Thyroid gland (tissue), 4 donors: ENCODE data around the gene TTC17.
"Not testable (repeated sequence)": the region's sequence is repeated elsewhere in the genome, so short reads cannot be mapped to it uniquely, and the experiment has no call there.

ENCODE experiments used
- CTCF ChIP-seq, 6 experiments: fragments of 200-600 bp in 3 of 6; fragments of 450-650 bp in 3 of 6; sonication (generic) in 3 of 6; IDR thresholded peaks; one replicate each; pipeline ENCODE4 v1.5.1; 2016 to 2019; ENCODE audit warnings: antibody characterized with exemption in 6 of 6, mild to moderate bottlenecking in 2 of 6, inconsistent platforms in 1 of 6, moderate library complexity in 1 of 6
- POLR2A ChIP-seq, 2 donors: fragments of 450-650 bp; IDR thresholded peaks; one replicate each; pipeline ENCODE4 v1.6.1; 2017; ENCODE audit warnings: antibody characterized with exemption in 2 of 2, mild to moderate bottlenecking in 2 of 2, moderate library complexity in 1 of 2

DNA sequence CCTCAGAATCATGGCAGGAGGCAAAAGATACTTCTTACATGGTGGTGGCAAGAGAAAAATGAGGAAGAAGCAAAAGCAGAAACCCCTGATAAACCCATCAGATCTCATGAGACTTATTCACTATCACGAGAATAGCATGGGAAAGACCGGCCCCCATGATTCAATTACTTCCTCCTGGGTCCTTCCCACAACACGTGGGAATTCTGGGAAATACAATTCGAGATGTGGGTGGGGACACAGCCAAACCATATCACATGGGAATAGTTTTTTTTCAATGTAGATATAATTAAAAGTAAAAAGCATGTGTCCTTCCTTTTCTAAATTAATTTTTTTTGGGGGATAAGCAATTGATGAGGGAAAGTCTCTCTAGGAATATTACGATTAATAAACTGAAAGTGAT lies 118.8 kb downstream of the TTC17 start:
- TF ChIP-seq CTCF, POLR2A (IDR thresholded peaks at IDR 0.05): not testable (repeated sequence)
